Skin epidermis (tissue), 12 donors: ENCODE measurements around the gene FGF18.
A peak's percentile ranks its signal among the peaks of the same experiment; 100 is the strongest.
"Not testable (repeated sequence)": the region's sequence is repeated elsewhere in the genome, so short reads cannot be mapped to it uniquely, and the experiment has no call there.

Source experiments
- H3K27ac ChIP-seq, 21 experiments: fragments of 200-600 bp; sonication (generic) in 11 of 21; one replicate each; pipeline ENCODE4 v1.5.0; 2020; ENCODE audit warnings: mild to moderate bottlenecking in 3 of 21, inconsistent platforms in 2 of 21, moderate library complexity in 2 of 21
- H3K4me3 ChIP-seq, 7 experiments: fragments of 200-600 bp; sonication (generic) in 2 of 7; one replicate each; pipeline ENCODE4 v1.5.0; 2020; ENCODE audit warnings: inconsistent platforms in 2 of 7, mild to moderate bottlenecking in 2 of 7, moderate library complexity in 1 of 7

The FGF18 gene, protein sequence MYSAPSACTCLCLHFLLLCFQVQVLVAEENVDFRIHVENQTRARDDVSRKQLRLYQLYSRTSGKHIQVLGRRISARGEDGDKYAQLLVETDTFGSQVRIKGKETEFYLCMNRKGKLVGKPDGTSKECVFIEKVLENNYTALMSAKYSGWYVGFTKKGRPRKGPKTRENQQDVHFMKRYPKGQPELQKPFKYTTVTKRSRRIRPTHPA

DNA sequence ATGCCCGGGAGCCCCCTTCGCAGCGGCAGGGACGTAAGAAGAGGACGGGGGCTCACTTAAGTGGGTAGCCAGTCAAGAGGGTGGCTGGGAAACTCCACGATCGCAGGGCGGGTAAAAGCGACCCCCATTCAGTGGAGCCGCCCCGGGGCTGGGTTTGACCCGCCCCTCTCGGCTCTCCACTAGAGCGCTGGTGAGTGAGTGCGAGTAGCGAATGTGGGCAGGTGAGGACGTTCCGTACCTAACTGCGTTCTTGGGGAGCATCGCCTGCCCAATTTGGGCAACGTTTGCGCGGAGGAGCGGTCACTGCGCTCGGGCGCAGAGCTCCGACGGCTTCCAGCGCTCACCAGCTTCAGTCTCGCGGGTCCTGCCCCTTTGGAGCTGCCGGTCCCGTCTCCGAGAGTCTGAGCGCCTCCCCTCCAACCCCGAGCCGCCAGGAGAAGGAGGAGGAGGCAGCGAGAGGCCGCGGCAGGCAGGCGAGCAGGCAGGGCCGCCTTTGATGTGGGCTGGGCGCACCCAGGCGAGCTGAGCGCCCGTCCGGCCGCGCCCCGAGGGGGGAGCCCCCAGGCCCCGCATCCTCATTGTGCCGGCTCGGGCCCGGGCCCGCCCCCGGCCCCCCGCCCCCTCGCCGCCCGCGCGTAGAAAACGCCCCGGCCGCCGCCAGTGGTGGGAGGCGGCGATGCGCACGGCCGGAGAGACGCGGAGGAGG, at the start of gene FGF18:
TSS of gene FGF18 (plus strand) at position 666 of the 706 bp plus-strand sequence. CDS start 553 bp downstream, outside the sequence.
- Histone ChIP-seq H3K4me3 (peak within 1 kb of the TSS; percentile 18 to 44 (median 23)), H3K27ac (no peak within 1 kb of the TSS)

DNA sequence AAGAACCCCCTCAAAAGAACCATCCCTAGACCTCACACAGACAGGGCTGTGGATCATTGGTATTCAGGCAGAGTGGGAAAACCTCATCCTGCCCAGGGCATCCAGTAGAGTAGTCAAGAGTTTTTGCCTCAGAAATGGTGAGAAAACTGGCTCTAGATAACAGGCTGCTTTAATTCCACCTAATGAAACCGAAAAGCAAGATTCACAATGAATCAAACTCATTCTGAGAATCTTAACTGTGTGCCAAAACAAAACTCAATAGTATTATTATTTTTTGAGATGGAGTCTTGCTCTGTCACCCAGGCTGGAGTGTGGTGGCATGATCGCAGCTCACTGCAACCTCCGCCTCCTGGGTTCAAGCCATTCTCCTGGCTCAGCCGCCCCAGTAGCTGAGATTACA, 49.5 kb upstream of the FGF18 start:
- Histone ChIP-seq H3K4me3 (no peak overlapping the region), H3K27ac (no peak overlapping the region)

DNA sequence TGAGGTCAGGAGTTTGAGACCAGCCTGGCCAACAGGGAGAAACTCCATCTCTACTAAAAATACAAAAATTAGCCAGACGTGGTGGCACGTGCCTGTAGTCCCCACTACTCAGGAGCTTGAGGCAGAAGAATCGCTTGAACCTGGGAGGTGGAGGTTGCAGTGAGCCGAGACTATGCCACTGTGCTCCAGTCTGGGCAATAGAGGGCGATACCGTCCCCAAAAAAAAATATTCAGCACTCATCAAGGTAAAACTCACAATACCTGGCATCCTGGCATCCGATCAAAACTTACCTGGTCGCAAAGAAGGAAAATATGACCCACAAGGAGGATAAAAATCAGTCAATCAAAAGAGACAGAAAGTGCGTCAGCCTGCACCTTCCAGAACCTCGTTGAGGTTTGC, 48.6 kb upstream of the FGF18 start:
- H3K27ac ChIP-seq = not testable (repeated sequence)

DNA sequence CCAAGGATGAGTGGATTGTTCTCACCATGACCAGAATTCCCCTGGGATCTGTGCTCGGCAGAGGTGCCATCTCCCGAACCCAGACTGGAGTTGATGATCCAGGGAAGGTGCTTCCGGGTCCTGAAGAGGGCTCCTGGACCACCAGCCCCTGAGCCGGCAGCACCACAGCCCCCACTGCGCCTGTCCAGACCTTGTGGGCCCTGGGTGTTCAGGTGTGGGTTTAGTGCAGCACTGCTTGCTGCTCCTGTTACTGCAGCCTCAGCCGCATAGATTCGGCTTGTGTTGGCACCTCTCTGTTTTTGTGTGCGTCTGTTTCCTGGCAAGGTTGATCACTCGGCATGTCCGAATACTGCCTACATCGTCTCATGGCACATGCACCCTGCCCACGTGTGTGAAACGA, 48.1 kb upstream of the FGF18 start:
- H3K27ac ChIP-seq = no peak overlapping the region

More for the DNA sequence above, 48.6 kb upstream of the FGF18 start:
- H3K4me3 ChIP-seq = not testable (repeated sequence)

DNA sequence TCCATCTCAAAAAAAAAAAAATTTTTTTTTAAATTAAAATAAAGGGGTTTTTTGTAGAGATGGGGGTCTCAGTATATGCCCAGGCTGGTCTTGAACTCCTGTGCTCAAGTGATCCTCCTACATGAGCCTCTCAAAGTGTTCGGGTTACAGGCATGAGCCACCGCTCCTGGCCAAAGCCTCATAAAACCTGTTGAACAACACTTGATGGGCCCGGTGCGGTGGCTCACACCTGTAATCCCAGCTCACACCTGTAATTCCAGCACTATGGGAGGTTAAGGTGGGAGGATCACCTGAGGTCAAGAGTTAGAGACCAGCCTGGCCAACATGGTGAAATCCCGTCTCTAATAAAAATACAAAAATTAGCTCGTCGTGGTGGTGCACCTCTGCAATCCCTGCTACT, 39.5 kb upstream of the FGF18 start:
- H3K27ac ChIP-seq = no peak overlapping the region
- no peak overlapping the region for H3K4me3 ChIP-seq

More for the DNA sequence above, 48.1 kb upstream of the FGF18 start:
- H3K4me3 ChIP-seq = no peak overlapping the region

DNA sequence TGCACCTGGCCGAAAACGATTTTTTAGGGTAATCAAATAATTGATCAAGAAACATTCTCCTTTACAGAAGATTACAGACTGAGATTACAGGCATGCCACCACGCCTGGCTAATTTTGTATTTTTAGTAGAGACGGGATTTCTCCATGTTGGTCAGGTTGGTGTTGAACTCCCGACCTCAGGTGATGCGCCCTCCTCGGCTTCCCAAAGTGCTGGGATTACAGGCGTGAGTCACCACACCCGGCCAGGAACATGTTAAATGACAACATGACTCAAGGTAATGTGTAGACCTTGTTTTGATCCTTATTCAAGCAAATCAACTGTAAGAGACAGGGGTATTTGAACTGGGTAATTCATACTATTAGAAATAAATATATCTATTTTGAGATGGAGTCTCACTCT, 35.0 kb upstream of the FGF18 start:
- not testable (repeated sequence) for H3K4me3 ChIP-seq, H3K27ac ChIP-seq

DNA sequence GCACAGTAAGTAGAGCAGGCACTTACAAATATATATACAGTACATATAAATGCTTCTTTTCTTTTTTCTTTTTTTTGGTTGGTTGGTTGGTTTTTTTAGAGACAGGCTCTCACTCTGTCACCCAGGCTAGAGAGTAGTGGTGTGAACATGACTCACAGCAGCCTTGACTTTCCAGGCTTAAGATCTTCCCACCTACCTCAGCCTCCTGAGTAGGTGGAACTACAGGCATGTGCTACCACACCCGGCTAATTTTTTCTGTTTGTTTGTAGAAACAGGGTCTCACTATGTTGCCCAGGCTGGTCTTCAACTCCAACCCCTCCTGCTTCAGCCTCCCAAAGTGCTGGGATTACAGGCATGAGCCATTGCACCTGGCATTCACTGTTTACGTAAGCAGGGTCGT, 34.4 kb upstream of the FGF18 start:
- H3K4me3 ChIP-seq, H3K27ac ChIP-seq: not testable (repeated sequence)

DNA sequence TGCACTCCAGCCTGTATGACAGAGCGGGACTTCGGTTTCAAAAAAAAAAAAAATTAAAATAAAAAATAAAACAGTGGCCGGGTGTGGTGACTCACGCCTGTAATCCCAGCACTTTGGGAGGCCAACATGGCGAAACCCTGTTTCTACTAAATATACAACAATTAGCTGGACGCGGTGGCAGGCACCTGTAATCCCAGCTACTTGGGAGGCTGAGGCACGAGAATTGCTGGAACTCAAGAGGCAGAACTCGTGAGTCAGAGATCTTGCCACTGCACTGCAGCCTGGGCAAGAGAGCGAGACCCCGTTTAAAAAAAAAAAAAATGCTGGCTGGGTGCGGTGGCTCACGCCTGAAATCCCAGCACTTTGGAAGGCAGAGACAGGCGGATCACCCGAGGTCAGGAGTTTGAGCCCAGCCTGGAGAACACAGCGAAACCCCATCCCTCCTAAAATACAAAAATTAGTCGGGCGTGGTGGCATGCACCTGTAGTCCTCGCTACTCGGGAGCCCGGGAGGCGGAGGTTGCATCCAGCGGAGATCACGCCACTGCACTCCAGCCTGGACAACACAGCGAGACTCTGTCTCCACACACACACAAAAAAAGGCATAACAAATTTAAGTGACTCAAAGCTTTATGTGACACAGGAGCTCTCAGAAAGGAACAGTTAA, 33.3 kb upstream of the FGF18 start:
- no peak overlapping the region for H3K4me3 ChIP-seq
- no peak overlapping the region for H3K27ac ChIP-seq

DNA sequence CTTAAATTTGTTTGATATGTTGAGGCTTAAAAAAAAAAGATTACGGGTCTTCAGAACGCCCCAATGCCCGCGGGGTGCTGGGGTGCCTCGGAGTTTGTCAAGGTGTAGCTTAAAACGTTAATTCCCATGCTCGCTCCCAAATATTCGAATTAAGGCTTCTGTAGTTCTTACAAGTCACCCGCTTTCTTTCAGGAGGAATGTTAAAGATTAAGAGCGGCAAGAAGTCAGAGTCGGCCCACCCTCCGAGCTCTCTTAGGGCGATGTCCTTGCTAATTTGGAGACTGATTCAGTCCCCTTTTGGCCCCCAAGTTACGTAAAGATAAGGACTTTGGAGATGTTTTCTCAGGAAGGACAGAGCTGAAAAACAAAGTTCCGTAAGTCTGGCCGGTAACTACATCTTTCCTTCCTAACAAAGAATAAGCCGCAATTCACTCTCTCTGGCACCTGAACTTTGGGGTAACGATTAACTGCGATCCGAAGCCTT, 32.5 kb upstream of the FGF18 start:
- peak overlapping the region; percentile 81 to 98 (median 94) for H3K4me3 ChIP-seq
- peak overlapping the region; percentile 10 to 97 (median 91) for H3K27ac ChIP-seq

DNA sequence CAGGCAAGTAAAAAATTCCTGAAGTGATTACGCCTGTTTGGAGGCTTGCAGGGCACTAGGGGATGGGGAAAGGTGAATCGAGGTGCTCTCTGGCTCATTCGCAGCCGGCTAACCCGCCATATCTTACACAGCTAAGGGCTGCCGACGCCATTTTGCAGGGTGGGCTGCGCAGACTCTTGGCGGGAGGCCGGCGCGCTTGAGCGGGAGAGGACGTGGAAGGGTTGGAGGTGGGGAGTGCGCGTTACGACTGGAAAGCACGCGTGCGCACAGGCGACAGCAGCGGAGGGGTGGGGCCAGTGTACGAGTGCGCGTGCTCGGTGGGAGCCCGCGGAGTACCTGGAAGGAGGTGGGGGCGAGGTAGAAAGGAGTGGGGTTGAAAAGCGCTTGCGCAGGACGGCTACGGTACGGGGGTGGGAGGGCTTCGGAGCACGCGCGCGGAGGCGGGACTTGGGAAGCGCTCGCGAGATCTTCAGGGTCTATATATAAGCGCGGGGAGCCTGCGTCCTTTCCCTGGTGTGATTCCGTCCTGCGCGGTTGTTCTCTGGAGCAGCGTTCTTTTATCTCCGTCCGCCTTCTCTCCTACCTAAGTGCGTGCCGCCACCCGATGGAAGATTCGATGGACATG, 32.0 kb upstream of the FGF18 start, which contains the start of gene NPM1:
TSS of gene NPM1 (plus strand) at position 505 of the 625 bp plus-strand sequence. CDS start at position 605, 100 bp downstream.
- H3K27ac ChIP-seq = peak within 1 kb of the TSS; percentile 73 to 97 (median 91)
- peak within 1 kb of the TSS; percentile 81 to 98 (median 94) for H3K4me3 ChIP-seq

DNA sequence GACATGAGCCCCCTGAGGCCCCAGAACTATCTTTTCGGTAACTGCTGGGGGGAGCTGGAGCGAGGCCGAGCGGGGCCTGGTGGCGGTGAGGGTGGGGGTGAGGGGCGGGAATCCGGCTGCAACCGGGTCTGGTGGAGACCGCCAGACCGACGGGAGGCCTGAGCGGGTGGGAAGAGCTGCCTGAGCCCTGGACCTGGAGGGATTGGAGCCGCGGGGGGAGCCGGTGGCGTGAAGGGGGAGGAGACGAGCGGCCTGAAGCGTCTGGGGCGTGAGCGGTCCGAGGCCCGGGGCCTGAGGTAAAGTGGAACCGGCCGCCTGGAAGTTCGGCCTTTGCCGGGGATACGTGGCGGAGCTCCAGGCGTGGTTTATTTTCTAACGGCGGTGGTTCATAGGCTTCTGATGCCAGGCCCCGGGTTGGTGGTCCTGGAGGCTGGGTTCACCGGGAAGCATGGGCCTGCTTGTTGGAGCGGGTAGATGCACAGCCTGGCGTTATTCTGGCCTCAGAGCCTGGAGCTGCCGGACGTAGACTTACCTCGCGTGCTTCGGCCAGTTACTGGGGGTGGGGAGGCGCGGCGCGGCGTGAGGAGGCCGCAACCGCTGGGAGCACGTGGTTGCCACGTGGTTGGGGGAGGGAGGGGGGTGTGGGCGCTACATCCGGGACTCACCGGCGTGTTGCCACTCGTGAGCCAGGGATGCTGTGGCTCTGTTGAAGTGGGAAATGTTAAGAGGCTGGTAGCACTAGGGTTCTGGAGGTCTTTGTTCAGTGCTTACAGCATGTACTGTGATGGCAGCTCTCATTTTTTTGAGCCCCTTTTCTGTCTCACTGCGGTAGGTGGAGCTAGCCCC, 31.3 kb upstream of the FGF18 start:
- H3K27ac ChIP-seq = peak overlapping the region; percentile 73 to 97 (median 91)

DNA sequence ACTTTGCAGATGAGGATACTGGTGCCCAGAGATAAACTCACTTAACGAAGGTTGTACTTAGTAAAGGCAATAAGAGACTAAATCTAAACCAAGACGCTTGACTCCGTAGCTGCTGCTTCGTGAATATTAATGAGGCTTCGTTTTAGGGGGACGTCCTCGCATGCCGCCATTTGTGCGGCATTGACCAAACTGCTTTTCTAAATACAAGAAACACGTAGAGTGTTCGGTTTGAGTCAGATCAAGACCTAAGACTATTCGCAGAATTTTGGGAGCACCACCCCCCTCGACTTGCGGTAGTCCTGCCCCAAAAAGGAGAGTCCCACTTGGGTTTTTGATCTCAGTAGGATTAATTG, 30.7 kb upstream of the FGF18 start:
- Histone ChIP-seq H3K4me3 (peak overlapping the region; percentile 81 to 98 (median 94)), H3K27ac (peak overlapping the region in 12 of 21 experiments; percentile 84 to 97 (median 92))

More for the DNA sequence above, 31.3 kb upstream of the FGF18 start:
- peak overlapping the region; percentile 81 to 98 (median 94) for H3K4me3 ChIP-seq

DNA sequence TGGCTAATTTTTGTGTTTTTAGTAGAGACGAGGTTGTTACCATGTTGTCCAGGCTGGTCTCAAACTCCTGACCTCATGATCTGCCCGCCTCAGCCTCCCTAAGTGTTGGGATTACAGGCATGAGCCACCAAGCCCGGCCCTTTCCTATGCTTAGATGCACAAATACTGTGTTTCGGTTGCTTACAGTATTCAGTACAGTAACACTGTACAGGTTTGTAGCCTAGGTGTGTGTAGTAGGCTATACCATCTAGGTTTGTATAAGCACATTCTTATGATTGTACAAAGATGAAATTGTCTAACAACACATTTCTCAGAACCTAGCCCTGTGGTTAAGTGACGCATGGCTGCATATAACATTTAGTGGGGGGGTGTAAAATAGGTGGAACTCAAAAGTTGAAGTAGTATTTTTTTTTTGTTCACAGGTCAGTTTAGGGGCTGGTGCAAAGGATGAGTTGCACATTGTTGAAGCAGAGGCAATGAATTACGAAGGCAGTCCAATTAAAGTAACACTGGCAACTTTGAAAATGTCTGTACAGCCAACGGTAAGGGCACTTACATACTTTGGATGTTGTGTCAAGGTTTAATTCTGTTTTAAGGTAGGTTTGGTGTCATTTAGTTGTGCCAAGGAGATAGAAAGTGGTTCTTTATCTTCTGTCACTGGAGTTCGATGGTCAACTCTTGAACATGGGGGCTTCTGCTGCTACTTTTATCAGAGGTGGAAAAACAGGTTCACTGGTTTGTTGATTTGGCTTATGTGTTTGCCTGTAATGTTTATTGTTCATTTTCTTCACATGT, 28.4 kb upstream of the FGF18 start:
- H3K4me3 ChIP-seq = peak overlapping the region in 1 of 7 experiments; percentile 97
- no peak overlapping the region for H3K27ac ChIP-seq

DNA sequence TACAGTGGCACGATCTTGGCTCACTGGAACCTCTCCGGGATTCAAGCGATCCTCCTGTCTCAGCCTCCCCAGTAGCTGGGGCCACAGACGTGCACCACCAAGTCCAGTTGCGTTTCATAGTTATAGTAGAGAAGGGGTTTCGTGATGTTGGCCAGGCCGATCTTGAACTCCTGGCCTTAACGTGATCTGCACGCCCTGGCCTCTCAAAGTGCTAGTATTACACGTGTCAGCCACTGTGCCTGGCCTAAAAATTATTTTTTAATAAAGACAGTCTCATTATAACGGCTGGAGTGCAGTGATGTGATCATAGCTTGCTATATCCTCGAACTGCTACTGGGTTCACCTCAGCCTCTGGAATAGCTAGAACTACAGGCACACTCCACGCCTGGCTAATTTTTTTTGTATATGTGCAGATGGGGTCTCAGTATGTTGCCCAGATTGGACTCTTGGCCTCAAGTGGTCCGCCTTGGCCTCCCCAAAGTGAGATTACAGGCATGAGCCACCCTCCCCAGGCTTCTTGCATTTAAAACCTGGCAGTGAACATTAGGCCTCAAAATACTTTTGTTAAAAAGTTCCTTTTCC, 27.4 kb upstream of the FGF18 start:
- H3K27ac ChIP-seq = no peak overlapping the region
- no peak overlapping the region for H3K4me3 ChIP-seq

DNA sequence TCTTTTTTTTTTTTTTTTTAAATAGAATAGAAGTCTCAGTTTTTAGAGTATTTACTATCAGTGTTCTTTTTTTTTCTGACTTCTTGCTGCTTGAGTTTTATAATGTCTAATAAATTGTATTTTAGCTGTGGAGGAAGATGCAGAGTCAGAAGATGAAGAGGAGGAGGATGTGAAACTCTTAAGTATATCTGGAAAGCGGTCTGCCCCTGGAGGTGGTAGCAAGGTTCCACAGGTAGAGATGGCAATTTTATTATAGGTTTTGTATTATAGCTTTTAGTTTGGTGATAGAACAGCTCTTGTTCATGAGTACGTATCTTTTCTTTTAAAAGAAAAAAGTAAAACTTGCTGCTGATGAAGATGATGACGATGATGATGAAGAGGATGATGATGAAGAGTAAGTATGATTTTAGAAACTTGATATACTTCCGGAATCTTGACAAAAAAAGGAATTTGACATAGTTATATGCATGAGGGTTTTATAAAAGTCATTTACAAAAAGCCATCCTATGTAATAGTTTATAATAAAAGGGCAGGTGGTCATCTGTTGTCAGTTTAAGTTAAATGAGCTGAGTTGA, 26.8 kb upstream of the FGF18 start:
- H3K27ac ChIP-seq = no peak overlapping the region
- no peak overlapping the region for H3K4me3 ChIP-seq

DNA sequence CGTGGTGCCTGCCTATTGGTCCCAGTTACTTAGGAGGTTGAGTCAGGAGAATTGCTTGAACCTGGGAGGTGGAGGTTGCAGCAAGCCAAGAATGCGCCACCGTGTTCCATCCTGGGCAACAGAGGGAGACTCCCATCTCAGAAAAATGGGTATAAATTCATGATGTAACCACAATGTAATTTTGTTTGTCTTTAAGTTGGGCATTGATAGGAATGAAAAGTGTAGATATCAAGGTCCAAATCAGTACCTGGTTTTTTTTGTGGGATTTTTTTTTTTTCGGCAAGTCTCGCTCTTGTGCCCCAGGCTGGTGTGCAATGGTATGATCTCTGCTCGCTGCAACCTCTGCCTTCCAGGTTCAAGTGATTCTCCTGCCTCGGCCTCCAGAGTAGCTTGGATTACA, 24.4 kb upstream of the FGF18 start:
- H3K27ac ChIP-seq = no peak overlapping the region
- H3K4me3 ChIP-seq = no peak overlapping the region

DNA sequence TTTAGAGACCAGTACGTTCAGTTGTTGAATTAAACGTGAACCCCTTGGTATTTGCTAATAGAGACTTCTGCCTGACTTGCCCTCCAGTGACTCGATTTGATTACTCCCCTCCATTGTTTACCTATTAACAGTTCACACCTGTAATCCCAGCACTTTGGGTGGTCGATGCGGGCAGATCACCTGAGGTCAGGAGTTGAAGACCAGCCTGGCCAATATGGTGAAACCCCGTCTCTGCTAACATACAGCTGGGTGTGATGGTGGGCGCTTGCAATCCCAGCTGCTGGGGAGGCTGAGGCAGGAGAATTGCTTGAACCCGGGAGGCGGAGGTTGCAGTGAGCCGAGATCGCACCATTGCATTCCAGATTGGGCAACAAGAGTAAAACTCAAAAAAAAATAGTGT, 22.9 kb upstream of the FGF18 start:
- H3K4me3 ChIP-seq, H3K27ac ChIP-seq: not testable (repeated sequence)

DNA sequence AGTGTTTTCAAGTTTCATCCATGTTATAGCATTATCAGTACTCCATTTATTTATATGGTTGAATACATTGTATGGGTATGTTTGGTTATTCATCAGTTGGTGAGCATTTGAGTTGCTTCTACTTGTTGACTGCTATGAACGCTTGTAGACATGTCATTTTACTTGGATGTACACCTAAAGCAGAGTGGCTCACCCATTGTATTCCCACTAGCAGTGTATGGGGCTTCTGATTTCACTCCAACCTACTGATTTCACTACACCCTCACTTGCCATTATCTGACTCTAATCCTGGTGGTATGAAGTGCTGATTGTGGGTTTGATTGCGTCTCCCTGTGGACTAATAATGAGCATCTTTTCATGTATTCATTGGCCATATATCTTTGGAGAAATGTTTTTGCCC, 22.3 kb upstream of the FGF18 start:
- Histone ChIP-seq H3K4me3 (no peak overlapping the region), H3K27ac (no peak overlapping the region)
